NCI-H510A treated with DMSO at 0.1 percent for 48 hours (cell line): ENCODE data around the gene OR5K3.

Experiments
- DNase-seq: peaks from one replicate; lab custom pipeline; 2025; lab: John Stamatoyannopoulos, UW

OR5K3 gene

GRCh38 chr3:98433764-98434163, 43.3 kb downstream of the OR5K3 start:
- no peak for DNase-seq

- DNase-seq, result no peak
Observed at GRCh38 chr3:98434412-98434811, 43.9 kb downstream of the OR5K3 start.

DNA sequence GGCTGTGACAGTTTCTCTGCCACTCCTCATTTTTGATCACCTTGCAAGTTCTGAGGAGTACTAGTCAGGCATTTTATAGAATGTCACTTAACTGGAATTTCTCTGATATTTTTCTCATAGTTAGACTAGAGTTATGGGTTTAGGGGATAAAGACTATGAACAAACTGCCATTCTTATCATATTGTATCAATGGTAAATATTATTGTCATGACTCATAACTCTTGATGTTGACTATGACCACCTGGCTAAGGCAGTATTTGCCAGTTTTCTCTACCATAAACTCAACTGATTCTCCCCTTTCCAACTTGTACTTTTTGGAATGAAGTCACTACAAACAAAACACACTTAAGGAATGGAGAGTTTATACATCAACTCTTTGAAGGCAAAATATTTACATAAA, 49.8 kb downstream of the OR5K3 start:
- no peak for DNase-seq
